ENCODE results near the gene DLGAP1.

DNA sequence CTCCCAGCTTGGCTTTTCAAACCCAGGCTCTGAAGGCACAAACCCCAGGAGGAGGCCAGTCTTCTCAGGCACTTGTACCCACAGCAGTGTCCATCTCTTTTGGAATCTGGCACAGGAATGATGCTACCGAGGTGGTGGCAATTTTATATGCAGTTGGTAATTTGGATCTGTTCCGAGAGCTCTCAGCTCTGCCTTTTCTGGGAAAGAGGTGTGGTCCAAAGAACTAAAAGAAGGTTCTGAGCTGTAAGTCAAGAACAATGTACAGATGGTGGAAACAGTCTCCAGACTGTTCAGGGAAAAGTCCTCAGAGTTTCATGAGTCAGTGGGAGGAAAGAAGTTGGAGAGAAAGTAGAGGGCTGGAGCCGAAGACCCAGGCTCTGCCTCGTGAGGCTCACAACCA is 651.8 kb downstream of the DLGAP1 start:
- TF ChIP-seq, protein P1, sequence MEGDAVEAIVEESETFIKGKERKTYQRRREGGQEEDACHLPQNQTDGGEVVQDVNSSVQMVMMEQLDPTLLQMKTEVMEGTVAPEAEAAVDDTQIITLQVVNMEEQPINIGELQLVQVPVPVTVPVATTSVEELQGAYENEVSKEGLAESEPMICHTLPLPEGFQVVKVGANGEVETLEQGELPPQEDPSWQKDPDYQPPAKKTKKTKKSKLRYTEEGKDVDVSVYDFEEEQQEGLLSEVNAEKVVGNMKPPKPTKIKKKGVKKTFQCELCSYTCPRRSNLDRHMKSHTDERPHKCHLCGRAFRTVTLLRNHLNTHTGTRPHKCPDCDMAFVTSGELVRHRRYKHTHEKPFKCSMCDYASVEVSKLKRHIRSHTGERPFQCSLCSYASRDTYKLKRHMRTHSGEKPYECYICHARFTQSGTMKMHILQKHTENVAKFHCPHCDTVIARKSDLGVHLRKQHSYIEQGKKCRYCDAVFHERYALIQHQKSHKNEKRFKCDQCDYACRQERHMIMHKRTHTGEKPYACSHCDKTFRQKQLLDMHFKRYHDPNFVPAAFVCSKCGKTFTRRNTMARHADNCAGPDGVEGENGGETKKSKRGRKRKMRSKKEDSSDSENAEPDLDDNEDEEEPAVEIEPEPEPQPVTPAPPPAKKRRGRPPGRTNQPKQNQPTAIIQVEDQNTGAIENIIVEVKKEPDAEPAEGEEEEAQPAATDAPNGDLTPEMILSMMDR (IDR thresholded peaks at IDR 0.05) = no peak
- TF ChIP-seq POLR2A (IDR thresholded peaks at IDR 0.05) = no peak
